MM.1S (cell line): Measurements from ENCODE around the gene TMED10.

ENCODE experiments used
- DNase-seq: peaks from one replicate; pipeline ENCODE4 v3.0.0-alpha.2; 2015
- H2AFZ ChIP-seq: fragments of 300-600 bp; sonication (generic); 2 replicates; pipeline ENCODE4 v1.6.0; 2016; ENCODE audit warnings: antibody characterized with exemption, low read length
- H3F3A ChIP-seq: fragments of 300-600 bp; sonication (generic); 2 replicates; pipeline ENCODE4 v1.6.1; 2016; ENCODE audit warnings: mild to moderate bottlenecking, antibody characterized with exemption, low read length, moderate library complexity, mixed read lengths; ENCODE audit not compliant: insufficient read depth
- H3K27ac ChIP-seq: fragments of 300-600 bp; sonication (generic); 2 replicates; pipeline ENCODE4 v1.5.1; 2016; ENCODE audit warnings: mild to moderate bottlenecking, low read length
- H3K27me3 ChIP-seq: fragments of 300-600 bp; sonication (generic); replicated peaks from 2 replicates; pipeline ENCODE4 v1.6.0; 2016; ENCODE audit warnings: low read length; ENCODE audit not compliant: insufficient read depth
- H3K36me3 ChIP-seq: fragments of 300-600 bp; sonication (generic); replicated peaks from 2 replicates; pipeline ENCODE4 v1.6.1; 2016; ENCODE audit warnings: mild to moderate bottlenecking, low read length, mixed read lengths; ENCODE audit not compliant: insufficient read depth
- H3K4me1 ChIP-seq: fragments of 300-600 bp; sonication (generic); 2 replicates; pipeline ENCODE4 v1.6.1; 2016; ENCODE audit warnings: low read length, mixed read lengths
- H3K4me2 ChIP-seq: fragments of 300-600 bp; sonication (generic); 2 replicates; pipeline ENCODE4 v1.6.0; 2016; ENCODE audit warnings: low read depth, low read length
- H3K4me3 ChIP-seq: fragments of 300-600 bp; sonication (generic); 2 replicates; pipeline ENCODE4 v1.5.1; 2016; ENCODE audit warnings: low read length, mixed read lengths
- H3K79me2 ChIP-seq: fragments of 300-600 bp; sonication (generic); 2 replicates; pipeline ENCODE4 v1.6.1; 2016; ENCODE audit warnings: mixed run types, low read length, mixed read lengths
- H3K9ac ChIP-seq: fragments of 300-600 bp; sonication (generic); 2 replicates; pipeline ENCODE4 v1.6.1; 2016; ENCODE audit warnings: low read length, mixed read lengths
- H3K9me2 ChIP-seq: fragments of 300-600 bp; sonication (generic); replicated peaks from 2 replicates; pipeline ENCODE4 v1.6.1; 2016; ENCODE audit warnings: mild to moderate bottlenecking, low read length, mixed read lengths; ENCODE audit not compliant: insufficient read depth
- H3K9me3 ChIP-seq: fragments of 300-600 bp; sonication (generic); replicated peaks from 2 replicates; pipeline ENCODE4 v1.6.1; 2016; ENCODE audit warnings: mild to moderate bottlenecking, low read length, mixed read lengths; ENCODE audit not compliant: insufficient read depth
- H4K20me1 ChIP-seq: fragments of 300-600 bp; sonication (generic); 2 replicates; pipeline ENCODE4 v1.6.1; 2016; ENCODE audit warnings: mild to moderate bottlenecking, low read length, moderate library complexity, mixed read lengths; ENCODE audit not compliant: insufficient read depth
- EZH2 ChIP-seq: fragments of 300-600 bp; sonication (generic); optimal IDR thresholded peaks from 2 replicates; pipeline ENCODE3; 2017; ENCODE audit warnings: low read depth, mild to moderate bottlenecking, antibody characterized with exemption, low read length, mixed read lengths
- EZH2phosphoT487 ChIP-seq: fragments of 300-600 bp; sonication (generic); IDR thresholded peaks from 2 replicates; pipeline ENCODE4 v1.6.1; 2018; ENCODE audit warnings: antibody characterized with exemption, low read length
- TF ChIP-seq, protein P1 (sequence below): fragments of 300-600 bp; sonication (generic); IDR thresholded peaks from 2 replicates; pipeline ENCODE4 v1.5.1; 2016; ENCODE audit warnings: antibody characterized with exemption, low read length, mixed read lengths

TMED10 gene

GRCh38 chr14:75121552-75121951 is 54.9 kb downstream of the TMED10 start:
- no peak overlapping the region for H3K9ac ChIP-seq
- H3K4me3 ChIP-seq, result no peak overlapping the region
- H3K79me2 ChIP-seq, result peaks cover 10% of the 10 kb centered on the region
- no peaks in the 10 kb centered on the region for H3F3A ChIP-seq
- no peaks in the 10 kb centered on the region for H3K36me3 ChIP-seq
- no peak for DNase-seq
- no peaks in the 10 kb centered on the region for H3K9me3 ChIP-seq
- H3K4me2 ChIP-seq, result no peak overlapping the region
- H3K27ac ChIP-seq, result no peak overlapping the region
- no peak overlapping the region for H2AFZ ChIP-seq
- no peaks in the 10 kb centered on the region for H3K9me2 ChIP-seq
- no peaks in the 10 kb centered on the region for H3K27me3 ChIP-seq
- TF ChIP-seq, protein P1, sequence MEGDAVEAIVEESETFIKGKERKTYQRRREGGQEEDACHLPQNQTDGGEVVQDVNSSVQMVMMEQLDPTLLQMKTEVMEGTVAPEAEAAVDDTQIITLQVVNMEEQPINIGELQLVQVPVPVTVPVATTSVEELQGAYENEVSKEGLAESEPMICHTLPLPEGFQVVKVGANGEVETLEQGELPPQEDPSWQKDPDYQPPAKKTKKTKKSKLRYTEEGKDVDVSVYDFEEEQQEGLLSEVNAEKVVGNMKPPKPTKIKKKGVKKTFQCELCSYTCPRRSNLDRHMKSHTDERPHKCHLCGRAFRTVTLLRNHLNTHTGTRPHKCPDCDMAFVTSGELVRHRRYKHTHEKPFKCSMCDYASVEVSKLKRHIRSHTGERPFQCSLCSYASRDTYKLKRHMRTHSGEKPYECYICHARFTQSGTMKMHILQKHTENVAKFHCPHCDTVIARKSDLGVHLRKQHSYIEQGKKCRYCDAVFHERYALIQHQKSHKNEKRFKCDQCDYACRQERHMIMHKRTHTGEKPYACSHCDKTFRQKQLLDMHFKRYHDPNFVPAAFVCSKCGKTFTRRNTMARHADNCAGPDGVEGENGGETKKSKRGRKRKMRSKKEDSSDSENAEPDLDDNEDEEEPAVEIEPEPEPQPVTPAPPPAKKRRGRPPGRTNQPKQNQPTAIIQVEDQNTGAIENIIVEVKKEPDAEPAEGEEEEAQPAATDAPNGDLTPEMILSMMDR, result no peak
- TF ChIP-seq EZH2phosphoT487, result no peak
- no peak for TF ChIP-seq EZH2
- H3K4me1 ChIP-seq, result 0 out of 2 replicates have a peak, but pooled peaks cover 7% of the 10 kb centered on the region
- no peaks in the 10 kb centered on the region for H4K20me1 ChIP-seq

GRCh38 chr14:75120541-75121291 is 55.7 kb downstream of the TMED10 start:
- H3K9me3 ChIP-seq, result no peaks in the 10 kb centered on the region
- no peaks in the 10 kb centered on the region for H3K36me3 ChIP-seq
- H4K20me1 ChIP-seq, result no peaks in the 10 kb centered on the region
- no peaks in the 10 kb centered on the region for H3K27me3 ChIP-seq
- no peak overlapping the region for H3K4me3 ChIP-seq
- no peaks in the 10 kb centered on the region for H3K9me2 ChIP-seq
- no peak overlapping the region for H3K4me2 ChIP-seq
- no peak overlapping the region for H3K27ac ChIP-seq
- H3K4me1 ChIP-seq, result 0 out of 2 replicates have a peak, but pooled peaks cover 2% of the 10 kb centered on the region
- H2AFZ ChIP-seq, result no peak overlapping the region
- no peaks in the 10 kb centered on the region for H3F3A ChIP-seq
- TF ChIP-seq, protein P1, result no peak
- no peak for TF ChIP-seq EZH2
- no peak for TF ChIP-seq EZH2phosphoT487
- no peak for DNase-seq
- H3K9ac ChIP-seq, result no peak overlapping the region
- H3K79me2 ChIP-seq, result peaks cover 3% of the 10 kb centered on the region

- H3K9ac ChIP-seq, result no peak overlapping the region
- H3K27me3 ChIP-seq, result no peaks in the 10 kb centered on the region
- H3K4me3 ChIP-seq, result no peak overlapping the region
- no peaks in the 10 kb centered on the region for H3K79me2 ChIP-seq
- H3K4me1 ChIP-seq, result no peaks in the 10 kb centered on the region
- no peak overlapping the region for H2AFZ ChIP-seq
- H3K9me2 ChIP-seq, result no peaks in the 10 kb centered on the region
- no peaks in the 10 kb centered on the region for H3F3A ChIP-seq
- no peak overlapping the region for H3K4me2 ChIP-seq
- DNase-seq, result no peak
- no peaks in the 10 kb centered on the region for H3K9me3 ChIP-seq
- H3K36me3 ChIP-seq, result no peaks in the 10 kb centered on the region
- TF ChIP-seq, protein P1, result no peak
- TF ChIP-seq EZH2phosphoT487 (no peak), EZH2 (no peak)
- H4K20me1 ChIP-seq, result no peaks in the 10 kb centered on the region
- no peak overlapping the region for H3K27ac ChIP-seq
These were observed 57.4 kb downstream of the TMED10 start for GRCh38 chr14:75119056-75119455.
